Endothelial cell of umbilical vein (primary cell): ENCODE data around the gene PDLIM3. TPM values are rescaled to one million over a fixed set of nuclear protein-coding genes. Genes with fewer than 3 reads are reported as not detected.

ENCODE experiments used
- BruUV-seq: library from RNA; stranded (reverse); fragments of 400-500 nt; replicated peaks from 2 replicates; lab custom pipeline; 2021; lab: Mats Ljungman, UMichigan
- CTCF ChIA-PET: fragments of 300-600, 350-600 bp; sonication (Branson Sonifier 250); formaldehyde crosslinking; loops from one replicate; lab custom pipeline; 2021; ENCODE audit warnings: antibody characterized with exemption, inconsistent platforms; lab: Charles Lee
- POLR2A ChIA-PET: fragments of 300-600, 350-600 bp; sonication (Branson Sonifier 250); formaldehyde crosslinking; loops from one replicate; lab custom pipeline; 2021; ENCODE audit warnings: antibody characterized with exemption, inconsistent platforms; lab: Charles Lee
- DNase-seq: peaks from one replicate; pipeline ENCODE4 v3.0.0-alpha.2; 2011; ENCODE audit warnings: low read depth, low spot score
- FAIRE-seq: peaks from 2 replicates; lab custom pipeline; 2011; peaks lifted over from hg19 to GRCh38; lab: Jason Lieb, UNC
- H2AFZ ChIP-seq: 2 replicates; pipeline ENCODE4 v1.6.0; 2012; ENCODE audit warnings: low read depth, low read length, control low read depth, inconsistent platforms
- H3K27ac ChIP-seq: 2 replicates; pipeline ENCODE4 v1.5.1; 2011; ENCODE audit warnings: low read depth, mild to moderate bottlenecking, control low read depth, low read length, moderate library complexity; ENCODE audit not compliant: insufficient read depth
- H3K27me3 ChIP-seq, 2 experiments: 2 replicates each; pipeline versions ENCODE4 v1.6.0 to v1.6.1; 2011; ENCODE audit warnings: low read length in 2 of 2, mixed read lengths in 1 of 2; ENCODE audit not compliant: control insufficient read depth in 2 of 2, insufficient read depth in 2 of 2
- H3K36me3 ChIP-seq, 2 experiments: 2 replicates in 1 of 2; 3 replicates in 1 of 2; pipeline ENCODE4 v1.5.1; 2011; ENCODE audit warnings: low read length in 2 of 2, mild to moderate bottlenecking in 1 of 2, moderate library complexity in 1 of 2; ENCODE audit not compliant: control insufficient read depth in 2 of 2, insufficient read depth in 2 of 2; ENCODE audit errors: extremely low read depth in 1 of 2
- H3K4me1 ChIP-seq: 3 replicates; pipeline ENCODE4 v1.5.1; 2011; ENCODE audit warnings: mild to moderate bottlenecking, low read length; ENCODE audit not compliant: control insufficient read depth, insufficient read depth; ENCODE audit errors: extremely low read depth
- H3K4me2 ChIP-seq: 2 replicates; pipeline ENCODE4 v1.6.1; 2011; ENCODE audit warnings: low read length, control low read depth, mixed read lengths; ENCODE audit not compliant: insufficient read depth
- H3K4me3 ChIP-seq, 3 experiments: fragments of 200-600 bp in 1 of 3; sonication (generic), shearing (Covaris generic) in 1 of 3; replicated peaks in 1 of 3; 2 replicates each; pipeline ENCODE4 v1.5.1; 2011 to 2016; ENCODE audit warnings: control low read depth in 3 of 3, low read length in 3 of 3, mild to moderate bottlenecking in 2 of 3, inconsistent platforms in 1 of 3, low read depth in 1 of 3, moderate library complexity in 1 of 3; ENCODE audit not compliant: insufficient read depth in 1 of 3
- H3K79me2 ChIP-seq: 2 replicates; pipeline ENCODE4 v1.6.0; 2012; ENCODE audit warnings: low read length, inconsistent platforms; ENCODE audit not compliant: control insufficient read depth, insufficient read depth
- H3K9ac ChIP-seq: replicated peaks from 2 replicates; pipeline ENCODE3; 2011; ENCODE audit warnings: low read length, control low read depth; ENCODE audit not compliant: insufficient read depth; ENCODE audit errors: extremely low read depth
- H3K9me1 ChIP-seq: replicated peaks from 3 replicates; pipeline ENCODE4 v1.6.0; 2011; ENCODE audit warnings: mild to moderate bottlenecking, low read length; ENCODE audit not compliant: control insufficient read depth, insufficient read depth; ENCODE audit errors: extremely low read depth
- H3K9me3 ChIP-seq: replicated peaks from 2 replicates; pipeline ENCODE4 v1.5.1; 2012; ENCODE audit warnings: low read length, inconsistent platforms; ENCODE audit not compliant: control insufficient read depth, insufficient read depth
- H4K20me1 ChIP-seq: replicated peaks from 2 replicates; pipeline ENCODE3; 2011; ENCODE audit warnings: mild to moderate bottlenecking, low read length; ENCODE audit not compliant: control insufficient read depth, insufficient read depth; ENCODE audit errors: extremely low read depth
- CTCF ChIP-seq, 2 donors: IDR thresholded peaks; 1 replicate in 1 of 2; 2 replicates in 1 of 2; pipeline ENCODE4 v1.5.1; 2011; ENCODE audit warnings: low read length in 2 of 2, mild to moderate bottlenecking in 2 of 2, moderate library complexity in 2 of 2, control low read depth in 1 of 2, inconsistent platforms in 1 of 2, low read depth in 1 of 2; ENCODE audit not compliant: insufficient read depth in 1 of 2; ENCODE audit errors: extremely low read depth in 1 of 2
- EZH2 ChIP-seq: IDR thresholded peaks from 2 replicates; pipeline ENCODE4 v1.6.1; 2012; ENCODE audit warnings: borderline replicate concordance, low read depth, mild to moderate bottlenecking, moderate library complexity, low read length, inconsistent platforms; ENCODE audit not compliant: severe bottlenecking
- FOS ChIP-seq: IDR thresholded peaks from 2 replicates; pipeline ENCODE4 v1.6.1; 2011; ENCODE audit warnings: mild to moderate bottlenecking, low read length, moderate library complexity, borderline replicate concordance; ENCODE audit not compliant: insufficient read depth
- GATA2 ChIP-seq: IDR thresholded peaks from 2 replicates; pipeline ENCODE4 v1.7.0; 2011; ENCODE audit warnings: low read depth, mild to moderate bottlenecking, moderate library complexity, mixed read lengths, low read length; ENCODE audit not compliant: insufficient read length, insufficient read depth
- JUN ChIP-seq: IDR thresholded peaks from 2 replicates; pipeline ENCODE4 v1.6.1; 2011; ENCODE audit warnings: borderline replicate concordance, low read depth; ENCODE audit not compliant: insufficient read length, insufficient read depth
- MAX ChIP-seq: IDR thresholded peaks from 2 replicates; pipeline ENCODE4 v1.6.1; 2011; ENCODE audit not compliant: insufficient read depth, insufficient read length
- MYC ChIP-seq: IDR thresholded peaks from one replicate; pipeline ENCODE4 v1.6.1; 2011; ENCODE audit warnings: mild to moderate bottlenecking, low read depth, low read length
- POLR2A ChIP-seq: IDR thresholded peaks from 2 replicates; pipeline ENCODE4 v1.6.1; 2012; ENCODE audit warnings: low read depth, mild to moderate bottlenecking, control low read depth, low read length
- POLR2AphosphoS5 ChIP-seq: IDR thresholded peaks from 2 replicates; pipeline ENCODE4 v1.6.1; 2012; ENCODE audit warnings: low read depth, mild to moderate bottlenecking, control low read depth, low read length, moderate library complexity; ENCODE audit not compliant: insufficient read depth
- dilution Hi-C: fragments of 300-500 bp; cut with MboI; formaldehyde crosslinking; loops from one replicate; pipeline ENCODE4 v1.15.0; 2019; ENCODE audit warnings: low sequenced_read_pairs; ENCODE audit not compliant: extremely low pct_ligation_motif_present
- intact Hi-C: fragments of 100-400 bp; cut with micrococcal nuclease; formaldehyde crosslinking; loops from one replicate; pipeline ENCODE4 v1.10.0; 2022
- polyA plus RNA-seq, 4 experiments: library from polyadenylated mRNA; depleted of rRNA in 3 of 4; stranded (reverse) in 3 of 4; unstranded in 1 of 4; fragments of >200 nt; gene quantifications; 2 replicates each; pipeline versions ENCODE4 v1.2.1 to v1.2.3, GENCODE V29; 2011 to 2012; ENCODE audit warnings: missing spikeins in 1 of 4
- total RNA-seq: library from RNA; stranded (reverse); gene quantifications from 2 replicates; pipeline ENCODE4 v1.2.3, GENCODE V29; 2021

Gene PDLIM3
- total and polyA plus RNA-seq, 2 donors (not counting 3 experiments of a cell fraction or from before 2014, with no cell fraction given) = 9.7 to 17.6 TPM

GRCh38 chr4:185467991-185468390 is 67.3 kb downstream of the PDLIM3 start:
- TF ChIP-seq JUN (no peak), POLR2A (no peak), POLR2AphosphoS5 (no peak), FOS (no peak), GATA2 (no peak), MYC (no peak), EZH2 (no peak), CTCF (IDR thresholded peaks at IDR 0.05; ENCODE audit: extremely low read depth in 1 of 2, insufficient read depth in 1 of 2, low read depth in 1 of 2, low read length in 2 of 2) (no peak), MAX (no peak)
- ChIA-PET CTCF (interaction anchor here (1.7 kb wide), 1 partner anchor 130 kb away, joined by 7 read pairs; no protein-coding TSS in a partner anchor), POLR2A (no interaction called here)
- no peak overlapping the region for H3K4me3 ChIP-seq
- DNase-seq = no peak
- intact Hi-C loops = no loop called here
- no peak for FAIRE-seq
- dilution Hi-C loops = no loop called here
- H4K20me1 ChIP-seq = no peaks in the 10 kb centered on the region
- H3K4me1 ChIP-seq = peaks cover 21% of the 10 kb centered on the region
- H3K9ac ChIP-seq = no peak overlapping the region
- H3K4me2 ChIP-seq = no peak overlapping the region
- H3K27me3 ChIP-seq = peaks cover 15% of the 10 kb centered on the region in 2 experiments
- H3K36me3 ChIP-seq = no peaks in the 10 kb centered on the region
- no peaks in the 10 kb centered on the region for H3K79me2 ChIP-seq
- no TSS peak for BruUV-seq
- H3K9me3 ChIP-seq = no peaks in the 10 kb centered on the region
- no peak overlapping the region for H3K27ac ChIP-seq
- H2AFZ ChIP-seq = no peak overlapping the region
- H3K9me1 ChIP-seq = no peaks in the 10 kb centered on the region
